Measurements from ENCODE around the gene HAS3.

The HAS3 gene

DNA sequence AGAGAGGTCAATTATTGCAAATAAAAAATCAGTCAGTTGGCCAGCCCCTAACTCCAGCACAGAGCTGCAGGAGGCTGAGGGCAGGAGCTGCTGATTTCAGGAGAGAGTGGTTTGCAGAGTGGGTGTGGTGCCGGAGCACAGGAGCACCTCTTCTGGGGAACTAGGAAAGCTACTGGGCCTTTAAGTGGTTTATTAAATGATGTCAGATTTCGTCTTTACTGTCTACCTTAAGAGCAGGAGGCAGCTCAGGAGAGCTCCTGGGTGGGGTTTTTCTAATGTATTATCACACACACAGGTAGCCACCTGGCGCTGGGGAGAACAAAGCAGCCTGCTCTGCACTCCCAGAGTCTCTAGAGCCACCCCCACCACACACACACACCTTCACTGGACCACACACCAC is 11.5 kb upstream of the HAS3 start:
- no peak for DNase-seq (ENCODE audit: low spot score)

DNA sequence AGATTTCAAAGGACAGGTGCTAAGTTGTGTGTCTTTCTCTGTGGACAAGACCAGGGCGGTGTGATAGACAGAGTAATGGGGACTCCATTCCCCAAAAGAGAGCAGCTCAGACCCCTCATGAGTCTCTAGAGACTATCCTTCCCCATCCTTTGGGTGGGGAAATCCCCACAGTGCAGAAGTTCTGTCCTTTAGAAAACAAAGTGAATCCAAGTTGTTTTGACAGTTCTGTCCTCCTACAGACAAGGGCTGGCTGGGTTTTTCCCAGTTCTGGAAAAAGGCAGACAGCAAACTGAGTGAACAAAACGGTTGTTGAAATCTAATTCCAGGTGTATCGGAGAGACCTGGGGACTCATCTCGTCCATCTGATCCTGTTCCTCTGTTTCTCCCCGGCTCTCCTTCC is 11.0 kb upstream of the HAS3 start:
- DNase-seq (ENCODE audit: low spot score) = no peak

DNA sequence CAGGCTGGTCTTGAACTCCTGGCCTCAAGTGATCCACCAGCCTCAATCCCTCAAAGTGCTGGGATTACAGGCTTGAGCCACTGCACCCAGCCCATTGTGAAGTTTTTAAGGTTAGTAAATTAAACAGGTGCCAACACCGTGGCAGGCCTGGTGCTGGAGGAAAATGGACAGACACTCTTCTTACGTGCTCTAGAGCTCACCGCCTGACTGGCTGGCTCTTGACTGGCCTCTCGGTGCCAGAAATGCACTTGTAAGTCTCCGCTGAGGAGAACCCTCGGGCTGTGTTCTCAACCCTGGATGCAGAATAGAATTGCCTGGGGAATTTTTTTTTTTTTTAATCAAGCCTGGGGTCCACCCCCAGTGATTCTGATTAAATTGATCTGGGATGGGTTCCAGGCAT is 10.3 kb upstream of the HAS3 start:
- DNase-seq (ENCODE audit: low spot score) = no peak

DNA sequence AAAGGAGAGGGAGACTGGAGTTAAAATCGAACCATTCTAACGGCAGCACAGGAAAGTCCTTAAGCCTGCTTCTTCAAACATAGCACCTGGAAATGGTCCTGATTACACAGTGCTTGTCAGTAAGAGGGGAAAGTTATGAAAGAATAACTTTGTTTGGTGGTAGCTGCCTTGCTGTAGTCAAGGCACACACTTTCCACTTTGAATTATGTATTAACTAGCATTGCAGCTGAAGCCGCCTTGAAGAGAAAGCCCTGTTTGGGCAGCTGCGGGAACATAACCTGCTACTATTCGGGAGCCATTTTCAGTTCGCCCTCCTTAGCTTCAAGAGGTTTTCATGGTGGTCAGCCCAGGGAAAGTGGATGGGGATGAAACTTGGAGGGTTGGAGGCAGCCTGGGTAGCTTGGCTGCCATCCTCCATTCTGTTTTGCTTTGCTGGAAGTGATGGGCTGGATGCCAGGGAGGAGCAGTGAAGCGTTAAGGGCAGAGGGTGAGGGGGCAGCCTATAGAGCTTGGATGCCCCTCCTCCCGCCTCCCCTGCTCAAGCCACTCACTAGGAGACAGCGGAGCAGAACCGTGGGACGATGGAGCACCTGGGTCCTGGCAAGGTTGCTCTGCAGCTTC is 5.3 kb upstream of the HAS3 start:
- no peak for DNase-seq (ENCODE audit: low spot score)

DNA sequence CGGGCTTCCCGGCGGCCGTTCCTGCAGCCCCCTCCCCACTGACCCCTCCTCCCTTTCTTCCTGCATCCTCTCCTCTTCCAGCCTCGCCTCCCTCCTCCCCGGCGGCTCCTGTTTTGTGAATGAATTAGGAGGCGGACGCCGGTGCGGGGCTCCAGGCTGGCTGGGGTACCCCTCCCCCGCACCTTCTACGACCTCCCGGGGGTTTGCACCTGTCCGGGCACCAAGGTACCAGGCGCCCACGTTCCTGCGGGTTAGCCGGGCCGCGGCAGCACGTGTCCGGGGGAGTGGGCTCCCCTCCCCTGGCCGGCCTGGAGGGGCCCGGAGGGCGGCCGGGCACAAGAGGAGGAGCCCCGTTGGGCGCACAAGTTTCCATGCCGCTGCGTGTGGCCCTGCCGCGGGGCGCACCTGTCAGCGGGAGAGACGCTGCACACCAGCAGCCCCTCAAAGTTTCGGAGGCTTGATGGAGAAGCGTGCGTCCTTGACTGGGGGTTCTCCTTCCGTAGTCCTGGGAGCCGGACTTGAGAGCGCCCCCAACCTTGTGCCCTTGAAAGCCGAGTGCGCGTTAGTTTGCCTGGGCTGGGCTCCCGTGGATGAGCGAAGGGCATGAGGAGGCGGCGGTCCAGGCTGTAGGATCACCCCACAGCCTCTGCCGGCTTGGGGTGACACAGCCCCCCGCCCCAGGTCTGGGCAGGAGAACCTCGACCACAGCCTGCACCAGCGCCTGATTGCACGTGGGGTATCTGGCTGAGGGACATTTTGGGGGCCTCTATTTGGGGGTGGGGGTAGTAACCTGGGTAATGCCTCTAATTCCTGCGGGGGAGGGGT is 1.2 kb downstream of the HAS3 start:
- DNase-seq (ENCODE audit: low spot score) = no peak

DNA sequence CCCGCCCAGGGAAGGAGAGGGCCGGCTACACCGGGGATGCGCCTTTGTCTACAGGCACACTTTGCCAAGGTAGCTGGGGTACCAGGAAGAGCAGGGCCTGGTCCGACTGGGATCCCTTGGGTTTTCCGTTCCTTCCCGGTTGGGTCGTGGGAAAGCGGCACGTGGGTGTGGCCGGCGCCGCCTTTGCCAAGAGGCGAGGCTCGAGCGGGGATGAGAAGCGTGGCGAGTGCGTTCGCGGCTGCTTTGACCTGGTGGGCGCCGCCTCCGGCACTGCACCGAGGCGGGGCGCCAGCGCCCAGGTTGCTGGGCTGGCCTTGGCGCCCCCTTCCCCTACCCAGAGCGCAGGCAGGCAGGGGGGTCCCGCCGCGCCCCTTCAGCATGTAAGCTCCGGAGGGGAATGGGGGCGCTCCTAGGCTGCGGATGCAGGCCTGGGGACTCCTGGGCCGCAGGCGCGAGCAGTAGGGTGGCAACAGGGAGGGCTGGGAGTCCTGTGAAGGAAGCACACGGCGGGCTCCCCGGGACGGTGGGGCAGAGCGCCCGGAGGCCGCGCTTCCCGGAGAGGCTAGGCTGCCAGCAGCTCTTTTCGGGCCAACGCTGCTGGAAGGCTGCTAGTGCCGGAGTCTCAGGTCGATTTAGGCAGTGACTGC is 2.0 kb downstream of the HAS3 start:
- DNase-seq (ENCODE audit: low spot score) = no peak

DNA sequence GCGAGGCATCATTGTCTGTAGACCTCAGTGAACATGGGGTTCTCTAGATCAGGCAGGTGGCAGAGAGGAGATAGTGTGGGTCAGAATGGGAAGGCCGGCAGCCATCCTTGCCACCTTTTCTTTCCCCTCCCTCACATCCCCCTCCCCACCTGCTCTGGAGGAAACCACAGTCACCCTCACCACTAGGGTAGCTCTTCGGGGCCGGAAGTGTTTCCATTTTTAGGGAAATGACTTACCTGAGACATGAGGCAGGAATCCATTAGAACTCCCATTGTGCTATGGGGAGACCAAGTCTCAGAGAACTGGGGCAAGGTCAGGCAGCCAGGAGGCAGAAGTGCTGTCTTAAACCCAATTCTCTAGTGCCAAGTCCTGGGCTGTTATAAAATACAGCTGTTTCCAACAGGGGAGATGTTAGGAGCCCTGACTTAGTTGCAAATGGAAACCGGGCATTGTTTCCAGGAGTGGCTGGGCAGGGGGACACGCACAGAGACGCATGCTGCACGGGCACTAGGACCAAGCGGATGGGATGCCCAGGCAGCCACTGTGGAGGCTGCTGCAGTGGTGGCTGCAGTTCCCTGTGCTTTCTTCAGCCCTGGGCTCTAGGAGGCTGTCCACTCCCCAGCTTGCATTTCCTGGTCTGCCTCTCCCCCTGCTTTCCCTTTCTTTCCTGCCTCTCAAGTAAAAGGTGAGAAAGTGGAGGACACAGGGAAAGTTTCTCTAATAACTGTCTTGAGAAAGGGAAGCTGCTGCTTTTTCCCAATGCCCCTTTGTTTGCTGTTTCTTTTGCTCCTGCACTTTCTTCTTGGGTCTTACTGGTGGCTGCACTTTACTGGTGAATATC is 2.8 kb downstream of the HAS3 start:
- DNase-seq (ENCODE audit: low spot score) = no peak

DNA sequence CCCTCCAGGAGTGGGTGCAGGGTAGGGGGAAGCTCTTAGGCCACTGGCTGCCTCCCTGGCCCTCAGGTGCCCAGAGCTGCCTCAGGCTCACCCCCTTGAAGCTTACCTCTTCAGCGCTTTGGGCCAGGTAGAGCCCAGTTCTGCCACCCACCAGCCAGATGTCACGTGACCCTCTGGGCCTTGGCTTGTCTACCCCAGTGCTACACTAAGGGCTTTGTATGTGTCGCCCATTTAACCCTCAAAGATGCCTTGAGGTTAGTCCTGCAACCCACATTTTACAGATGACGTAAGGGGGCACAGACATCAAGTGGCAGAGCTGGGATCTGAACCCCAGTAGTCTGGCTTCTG is 3.4 kb downstream of the HAS3 start:
- DNase-seq (ENCODE audit: low spot score) = no peak

DNA sequence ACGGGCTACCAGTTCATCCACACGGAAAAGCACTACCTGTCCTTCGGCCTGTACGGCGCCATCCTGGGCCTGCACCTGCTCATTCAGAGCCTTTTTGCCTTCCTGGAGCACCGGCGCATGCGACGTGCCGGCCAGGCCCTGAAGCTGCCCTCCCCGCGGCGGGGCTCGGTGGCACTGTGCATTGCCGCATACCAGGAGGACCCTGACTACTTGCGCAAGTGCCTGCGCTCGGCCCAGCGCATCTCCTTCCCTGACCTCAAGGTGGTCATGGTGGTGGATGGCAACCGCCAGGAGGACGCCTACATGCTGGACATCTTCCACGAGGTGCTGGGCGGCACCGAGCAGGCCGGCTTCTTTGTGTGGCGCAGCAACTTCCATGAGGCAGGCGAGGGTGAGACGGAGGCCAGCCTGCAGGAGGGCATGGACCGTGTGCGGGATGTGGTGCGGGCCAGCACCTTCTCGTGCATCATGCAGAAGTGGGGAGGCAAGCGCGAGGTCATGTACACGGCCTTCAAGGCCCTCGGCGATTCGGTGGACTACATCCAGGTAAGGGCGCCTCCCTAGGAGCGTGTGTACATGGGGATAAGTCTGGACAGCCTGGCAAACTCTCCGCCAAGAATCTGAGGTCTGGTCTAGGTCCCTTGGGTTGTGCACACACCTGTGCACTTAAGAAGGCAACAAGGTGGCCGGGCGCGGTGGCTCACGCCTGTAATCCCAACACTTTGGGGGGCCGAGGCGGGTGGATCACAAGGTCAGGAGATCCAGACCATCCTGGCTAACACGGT is 4.2 kb downstream of the HAS3 start:
- DNase-seq (ENCODE audit: low spot score) = no peak

DNA sequence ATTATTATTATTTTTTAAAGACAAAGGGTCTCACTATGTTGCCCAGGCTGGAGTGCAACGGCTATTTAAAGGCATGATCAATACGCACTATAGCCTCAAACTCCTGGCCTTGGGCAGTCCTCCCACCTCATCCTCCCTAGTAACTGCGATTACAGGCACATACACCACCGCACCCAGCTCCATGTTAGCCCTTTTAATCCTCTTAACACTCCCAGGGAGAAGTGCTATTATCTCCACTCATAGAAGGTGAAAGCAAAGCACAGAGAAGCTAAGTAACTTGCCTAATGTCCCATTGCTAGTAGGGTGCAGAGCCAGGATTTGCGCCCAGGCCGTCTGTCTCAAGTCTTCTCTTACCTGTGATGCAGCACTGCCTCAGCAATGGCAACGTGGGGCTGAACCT is 5.0 kb downstream of the HAS3 start:
- no peak for DNase-seq (ENCODE audit: low spot score)

DNA sequence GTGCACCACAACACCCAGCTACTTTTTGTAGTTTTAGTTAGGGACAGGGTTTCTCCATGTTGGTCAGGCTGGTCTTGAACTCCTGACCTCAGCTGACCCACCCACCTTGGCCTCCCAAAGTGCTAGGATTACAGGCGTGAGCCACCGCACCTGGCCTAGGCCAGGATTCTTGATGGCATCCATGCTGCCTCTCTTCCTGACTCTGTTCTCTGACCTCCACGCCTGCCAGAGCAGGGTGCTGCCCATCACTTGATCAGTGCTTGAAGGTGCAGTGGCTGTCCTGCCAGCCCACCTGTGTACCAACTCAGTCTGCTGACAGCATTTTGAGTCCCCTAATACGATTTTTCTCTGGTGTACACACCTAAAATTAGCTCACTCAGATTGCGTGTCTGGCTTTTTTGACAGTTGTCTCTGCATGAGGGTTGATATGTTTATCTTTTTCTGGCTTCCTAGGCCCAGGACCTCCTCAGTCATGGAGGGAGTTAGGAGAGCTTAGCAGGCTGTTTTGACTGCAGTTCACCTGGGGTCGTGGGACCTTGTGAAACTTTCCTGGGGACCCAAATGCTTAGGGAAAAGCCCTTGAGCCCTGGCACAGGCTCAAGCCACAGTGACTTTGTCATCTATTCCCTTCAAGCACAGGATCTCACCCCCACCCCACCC is 5.9 kb downstream of the HAS3 start:
- no peak for DNase-seq (ENCODE audit: low spot score)

DNA sequence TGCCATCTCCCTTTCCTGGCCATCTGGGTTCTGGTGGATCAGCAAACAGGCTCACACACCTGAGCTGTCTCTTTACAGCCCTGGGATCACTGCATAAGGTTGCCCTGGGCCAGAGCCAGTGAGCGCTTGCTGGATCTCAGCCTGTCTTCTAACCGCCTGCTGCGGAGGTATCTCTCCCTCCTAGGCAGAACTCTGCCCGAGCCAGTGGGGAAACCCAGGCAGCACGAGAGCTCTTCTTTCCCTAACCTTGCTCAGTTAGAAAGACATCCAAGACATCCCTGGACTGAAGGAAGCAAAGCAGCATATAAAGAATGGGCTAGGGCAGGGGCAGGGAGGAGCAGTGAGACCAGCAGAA is 6.4 kb downstream of the HAS3 start:
- no peak for DNase-seq (ENCODE audit: low spot score)

DNA sequence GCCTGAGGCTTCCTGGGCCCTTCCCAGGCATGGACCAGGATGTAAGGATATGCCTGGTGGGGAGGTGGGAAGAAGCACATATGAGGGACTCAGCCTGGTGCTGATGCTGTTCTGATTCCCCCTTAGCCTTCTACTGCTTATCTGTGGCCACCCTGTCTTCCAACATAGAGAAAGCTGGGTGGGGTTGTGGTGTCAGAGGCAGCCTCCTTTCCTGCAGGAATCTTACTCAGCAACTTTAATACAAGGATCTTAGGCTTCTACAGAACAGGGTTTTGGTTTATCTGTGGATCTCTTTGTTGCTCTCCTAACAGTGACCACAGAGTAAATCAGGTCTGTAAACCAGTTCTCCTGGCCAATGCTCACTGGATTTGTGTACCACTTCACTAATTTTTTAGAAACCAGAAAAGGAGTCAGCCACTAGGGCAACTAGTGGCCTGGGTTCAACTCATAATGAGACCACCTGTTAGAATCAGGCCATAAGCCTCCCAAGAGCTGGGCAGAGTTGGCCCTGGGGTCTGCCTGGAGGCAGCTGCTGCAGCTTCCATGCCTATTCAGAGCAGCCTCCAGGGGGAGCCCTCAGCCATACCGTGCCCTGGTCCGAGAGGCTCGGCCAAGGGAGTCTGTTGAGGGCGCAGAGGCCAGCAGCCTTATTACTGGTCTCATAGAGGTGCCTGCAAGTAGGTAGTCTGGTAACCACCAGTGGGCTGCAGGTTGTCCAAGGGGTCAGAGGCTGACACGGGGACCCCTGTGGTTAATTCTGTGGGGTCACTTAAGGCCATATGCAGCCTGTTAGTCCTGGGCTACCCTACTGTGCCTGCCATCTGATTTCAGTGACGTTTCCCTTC is 7.1 kb downstream of the HAS3 start:
- DNase-seq (ENCODE audit: low spot score) = no peak

DNA sequence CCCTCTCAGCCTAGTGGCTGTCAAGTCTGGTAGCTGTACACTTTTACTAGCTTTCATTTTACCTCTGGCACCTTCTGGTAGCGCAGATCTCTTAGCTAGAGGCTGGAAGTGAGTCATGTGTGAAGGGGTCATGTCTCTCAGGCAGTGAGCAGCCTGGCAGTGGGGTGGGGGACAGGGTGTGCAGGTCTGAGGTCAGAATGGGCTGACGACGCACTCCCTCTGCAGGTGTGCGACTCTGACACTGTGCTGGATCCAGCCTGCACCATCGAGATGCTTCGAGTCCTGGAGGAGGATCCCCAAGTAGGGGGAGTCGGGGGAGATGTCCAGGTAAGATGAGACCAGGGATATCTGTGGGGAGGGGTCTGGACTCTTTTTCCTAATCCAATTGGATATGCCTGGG is 7.8 kb downstream of the HAS3 start:
- DNase-seq (ENCODE audit: low spot score) = no peak

DNA sequence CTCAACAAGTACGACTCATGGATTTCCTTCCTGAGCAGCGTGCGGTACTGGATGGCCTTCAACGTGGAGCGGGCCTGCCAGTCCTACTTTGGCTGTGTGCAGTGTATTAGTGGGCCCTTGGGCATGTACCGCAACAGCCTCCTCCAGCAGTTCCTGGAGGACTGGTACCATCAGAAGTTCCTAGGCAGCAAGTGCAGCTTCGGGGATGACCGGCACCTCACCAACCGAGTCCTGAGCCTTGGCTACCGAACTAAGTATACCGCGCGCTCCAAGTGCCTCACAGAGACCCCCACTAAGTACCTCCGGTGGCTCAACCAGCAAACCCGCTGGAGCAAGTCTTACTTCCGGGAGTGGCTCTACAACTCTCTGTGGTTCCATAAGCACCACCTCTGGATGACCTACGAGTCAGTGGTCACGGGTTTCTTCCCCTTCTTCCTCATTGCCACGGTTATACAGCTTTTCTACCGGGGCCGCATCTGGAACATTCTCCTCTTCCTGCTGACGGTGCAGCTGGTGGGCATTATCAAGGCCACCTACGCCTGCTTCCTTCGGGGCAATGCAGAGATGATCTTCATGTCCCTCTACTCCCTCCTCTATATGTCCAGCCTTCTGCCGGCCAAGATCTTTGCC is 9.0 kb downstream of the HAS3 start:
- DNase-seq (ENCODE audit: low spot score) = no peak

DNA sequence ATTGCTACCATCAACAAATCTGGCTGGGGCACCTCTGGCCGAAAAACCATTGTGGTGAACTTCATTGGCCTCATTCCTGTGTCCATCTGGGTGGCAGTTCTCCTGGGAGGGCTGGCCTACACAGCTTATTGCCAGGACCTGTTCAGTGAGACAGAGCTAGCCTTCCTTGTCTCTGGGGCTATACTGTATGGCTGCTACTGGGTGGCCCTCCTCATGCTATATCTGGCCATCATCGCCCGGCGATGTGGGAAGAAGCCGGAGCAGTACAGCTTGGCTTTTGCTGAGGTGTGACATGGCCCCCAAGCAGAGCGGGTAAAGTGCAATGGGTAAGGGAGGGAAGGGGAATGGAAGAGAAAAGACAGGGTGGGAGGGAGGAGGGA is 9.5 kb downstream of the HAS3 start:
- no peak for DNase-seq (ENCODE audit: low spot score)

DNA sequence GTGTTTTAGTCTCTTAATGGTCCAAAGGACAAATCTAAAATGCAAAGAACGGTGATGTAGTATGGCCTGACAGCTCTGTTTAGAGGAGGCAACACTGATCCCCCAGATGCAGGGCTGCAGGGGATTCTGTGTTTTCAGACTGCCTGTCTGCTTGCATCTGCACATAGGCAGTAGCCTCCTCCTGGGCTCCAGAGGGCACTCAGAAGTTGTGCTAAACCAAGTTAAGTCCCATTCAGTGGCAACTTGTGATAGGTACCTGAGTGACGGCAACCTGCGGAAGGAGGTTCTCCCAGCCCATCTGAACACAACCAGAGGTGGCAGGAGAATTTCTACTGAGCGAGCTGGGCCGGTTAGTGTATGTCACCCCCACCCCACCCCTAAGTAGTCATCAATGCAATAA is 9.9 kb downstream of the HAS3 start:
- DNase-seq (ENCODE audit: low spot score) = no peak

DNA sequence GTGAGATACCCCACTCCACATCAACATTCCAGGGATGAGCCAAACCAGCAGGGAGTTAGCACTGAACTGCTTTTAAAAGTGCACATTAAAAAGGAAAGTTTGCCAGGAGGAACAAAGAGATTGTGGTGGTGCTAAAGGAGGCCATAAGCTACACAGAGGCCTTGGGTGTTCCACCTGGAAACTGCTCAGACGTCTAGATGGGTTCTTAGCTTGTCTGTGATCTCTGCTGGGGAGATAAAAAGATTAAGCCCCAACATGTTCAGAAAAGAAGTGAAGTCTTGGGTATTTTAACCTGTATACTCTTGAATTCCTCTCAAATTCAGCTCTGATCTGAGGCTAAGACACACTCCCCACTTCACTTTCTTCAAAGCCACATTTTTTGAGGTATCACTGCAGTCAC is 10.4 kb downstream of the HAS3 start:
- no peak for DNase-seq (ENCODE audit: low spot score)

DNA sequence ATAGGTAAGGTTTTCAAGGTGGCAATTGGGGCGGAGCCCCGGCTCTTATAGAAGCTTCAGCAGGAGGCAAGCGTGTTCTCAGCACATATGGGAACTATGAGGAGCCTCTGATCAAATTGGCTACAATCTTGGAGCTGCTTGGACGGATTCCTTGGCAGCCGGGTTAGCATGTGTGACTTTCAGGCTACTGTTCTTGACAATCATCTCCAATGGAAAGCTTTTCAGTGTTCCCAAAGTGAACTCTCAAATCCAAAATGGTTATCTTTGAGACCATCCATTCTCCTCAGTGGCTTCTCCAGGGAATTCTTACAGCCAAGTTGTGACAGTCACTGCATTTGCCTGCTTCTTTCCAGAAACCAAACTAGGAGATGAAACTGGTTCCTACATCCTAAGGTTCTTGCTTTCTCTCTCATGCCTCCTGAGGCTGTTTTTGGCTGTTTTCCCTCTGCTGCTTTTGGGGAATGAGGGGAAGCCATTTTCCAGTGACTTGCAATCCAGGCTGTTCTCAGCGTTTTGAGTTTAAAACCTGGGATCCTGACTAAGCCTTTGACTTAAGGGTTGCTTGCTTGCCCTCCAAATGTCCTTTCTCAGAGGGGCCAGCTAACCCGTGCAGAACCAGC is 10.9 kb downstream of the HAS3 start:
- DNase-seq (ENCODE audit: low spot score) = no peak

DNA sequence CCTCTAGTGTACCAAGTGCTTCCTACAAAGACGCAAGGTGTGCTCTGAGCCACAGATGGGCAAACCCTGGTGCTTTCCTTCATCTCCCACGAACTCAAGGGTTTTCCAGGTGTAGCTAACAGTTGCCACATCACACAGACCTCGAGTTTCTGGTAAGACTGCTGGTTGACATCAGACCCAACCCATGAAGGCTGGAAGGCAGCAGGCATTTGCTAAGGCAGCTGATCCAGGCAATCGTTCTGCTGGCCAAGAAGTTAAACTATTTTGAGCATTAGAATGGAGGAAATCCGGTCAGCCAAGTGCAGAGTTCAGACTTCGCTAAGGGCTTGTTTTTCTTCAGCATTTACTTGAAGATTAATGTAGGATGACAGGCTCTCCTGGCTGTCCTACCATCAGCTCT is 11.5 kb downstream of the HAS3 start:
- no peak for DNase-seq (ENCODE audit: low spot score)
